PC-3 (cell line): ENCODE measurements around the gene MRLN. TPM values are rescaled to one million over a fixed set of nuclear protein-coding genes. Genes with fewer than 3 reads are reported as not detected.
"Not testable (repeated sequence)": the region's sequence is repeated elsewhere in the genome, so short reads cannot be mapped to it uniquely, and the experiment has no call there.

Experiments used
- ATAC-seq: fragments of 200-7000 bp; cut with Tn5 transposase; 2 replicates; pipeline ENCODE4 v1.9.1; 2020; ENCODE audit warnings: mild to moderate bottlenecking, moderate library complexity
- BruUV-seq: library from RNA; stranded (reverse); fragments of 400-500 nt; replicated peaks from 2 replicates; lab custom pipeline; 2021; lab: Mats Ljungman, UMichigan
- CTCF ChIA-PET: fragments of 300-600 bp; sonication (Branson Sonifier 250); formaldehyde crosslinking; loops from one replicate; lab custom pipeline; 2022; ENCODE audit warnings: antibody characterized with exemption; lab: Charles Lee
- POLR2A ChIA-PET: fragments of 300-600 bp; sonication (Branson Sonifier 250); formaldehyde crosslinking; loops from one replicate; lab custom pipeline; 2022; ENCODE audit warnings: antibody characterized with exemption; ENCODE audit not compliant: unreplicated experiment; lab: Charles Lee
- DNase-seq: peaks from one replicate; pipeline ENCODE4 v3.0.0-alpha.2; 2015
- H2AFZ ChIP-seq: fragments of 300-600 bp; sonication (generic); 2 replicates; pipeline ENCODE4 v1.6.0; 2016; ENCODE audit warnings: antibody characterized with exemption, low read length
- H3F3A ChIP-seq: fragments of 300-600 bp; sonication (generic); one replicate; pipeline ENCODE4 v1.6.0; 2017; ENCODE audit warnings: antibody characterized with exemption, low read length, control low read depth, mild to moderate bottlenecking; ENCODE audit not compliant: unreplicated experiment
- H3K27ac ChIP-seq: fragments of 300-600 bp; sonication (generic); 2 replicates; pipeline ENCODE4 v1.5.1; 2016; ENCODE audit warnings: mild to moderate bottlenecking, low read length
- H3K27me3 ChIP-seq: fragments of 300-600 bp; sonication (generic); 2 replicates; pipeline ENCODE4 v1.6.1; 2016; ENCODE audit warnings: low read length, mixed read lengths
- H3K36me3 ChIP-seq: fragments of 300-600 bp; sonication (generic); 2 replicates; pipeline ENCODE4 v1.6.1; 2016; ENCODE audit warnings: low read depth, mixed run types, low read length, mixed read lengths
- H3K4me1 ChIP-seq: fragments of 300-600 bp; sonication (generic); 2 replicates; pipeline ENCODE4 v1.5.1; 2016; ENCODE audit warnings: low read length; ENCODE audit not compliant: insufficient read depth
- H3K4me2 ChIP-seq: fragments of 300-600 bp; sonication (generic); 2 replicates; pipeline ENCODE4 v1.6.0; 2016; ENCODE audit warnings: low read length
- H3K4me3 ChIP-seq: fragments of 300-600 bp; sonication (generic); 2 replicates; pipeline ENCODE4 v1.5.1; 2016; ENCODE audit warnings: mild to moderate bottlenecking, low read length, mixed read lengths
- H3K79me2 ChIP-seq: fragments of 300-600 bp; sonication (generic); 2 replicates; pipeline ENCODE4 v1.6.1; 2017; ENCODE audit warnings: low read length, mixed read lengths
- H3K9ac ChIP-seq: fragments of 300-600 bp; sonication (generic); 2 replicates; pipeline ENCODE4 v1.6.0; 2016; ENCODE audit warnings: mild to moderate bottlenecking, low read length
- H3K9me2 ChIP-seq: fragments of 300-600 bp; sonication (generic); replicated peaks from 2 replicates; pipeline ENCODE4 v1.6.1; 2016; ENCODE audit warnings: mixed run types, low read length, mixed read lengths
- H3K9me3 ChIP-seq: fragments of 300-600 bp; sonication (generic); 2 replicates; pipeline ENCODE4 v1.6.1; 2016; ENCODE audit warnings: low read length, mixed read lengths
- H4K20me1 ChIP-seq: fragments of 300-600 bp; sonication (generic); 2 replicates; pipeline ENCODE4 v1.6.1; 2016; ENCODE audit warnings: low read length, mixed read lengths
- CTCF ChIP-seq: fragments of 300-600 bp; sonication (generic); conservative IDR thresholded peaks from 2 replicates; pipeline ENCODE4 v1.5.1; 2017; ENCODE audit warnings: antibody characterized with exemption, low read depth, mild to moderate bottlenecking, low read length
- EZH2 ChIP-seq: fragments of 300-600 bp; sonication (generic); IDR thresholded peaks from one replicate; pipeline ENCODE4 v1.6.1; 2017; ENCODE audit warnings: antibody characterized with exemption, mild to moderate bottlenecking, low read length; ENCODE audit not compliant: unreplicated experiment
- EZH2phosphoT487 ChIP-seq: fragments of 300-600 bp; sonication (generic); IDR thresholded peaks from 2 replicates; pipeline ENCODE4 v1.6.1; 2018; ENCODE audit warnings: mild to moderate bottlenecking, antibody characterized with exemption, low read length, borderline replicate concordance
- intact Hi-C: fragments of 100-400 bp; cut with micrococcal nuclease; formaldehyde crosslinking; loops from 2 replicates; pipeline ENCODE4 v1.9.0; 2023
- total RNA-seq: library from RNA; depleted of rRNA; stranded (reverse); fragments of >200 nt; gene quantifications from 2 replicates; pipeline ENCODE4 v1.2.3, GENCODE V29; 2014

MRLN gene
- total RNA-seq, 1 experiment from 2014 or later = not detected

- H3K79me2 ChIP-seq, H3K4me2 ChIP-seq, H3K27ac ChIP-seq, H4K20me1 ChIP-seq, H3K4me3 ChIP-seq, POLR2A ChIA-PET, BruUV-seq, H3K9ac ChIP-seq, ATAC-seq, H3K9me2 ChIP-seq, intact Hi-C loops, H3K9me3 ChIP-seq, H2AFZ ChIP-seq, H3K27me3 ChIP-seq, H3K36me3 ChIP-seq, CTCF ChIA-PET, DNase-seq, H3F3A ChIP-seq: not testable (repeated sequence)
- H3K4me1 ChIP-seq = peaks cover 16% of the 10 kb centered on the region
Measured at GRCh38 chr10:59732849-59733248, 20.4 kb downstream of the MRLN start.

DNA sequence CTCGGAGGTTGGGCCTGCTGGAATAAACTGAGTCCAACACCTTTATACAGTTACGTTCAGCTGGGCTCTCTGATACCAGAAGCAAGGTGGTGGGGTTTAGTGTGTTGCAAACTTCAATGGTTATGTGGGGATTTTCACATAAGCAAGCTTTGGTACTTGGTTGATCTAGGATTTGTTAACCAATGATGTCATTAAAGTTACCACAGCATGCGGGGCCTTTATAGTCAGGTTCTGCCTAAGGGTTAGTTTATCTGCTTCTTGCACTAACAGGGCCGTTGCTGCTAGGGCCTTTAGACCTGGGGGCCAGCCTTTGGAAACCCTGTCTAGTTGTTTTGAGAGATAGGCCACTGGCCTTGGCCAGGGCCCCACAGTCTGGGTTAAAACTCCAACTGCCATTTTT, 24.1 kb downstream of the MRLN start:
- H3K79me2 ChIP-seq, CTCF ChIA-PET, ATAC-seq, H3K9me2 ChIP-seq, H3K4me2 ChIP-seq, H3K27me3 ChIP-seq, H2AFZ ChIP-seq, H4K20me1 ChIP-seq, H3K4me1 ChIP-seq, H3K36me3 ChIP-seq, POLR2A ChIA-PET, intact Hi-C loops, H3K9ac ChIP-seq, H3K4me3 ChIP-seq, H3K9me3 ChIP-seq, H3F3A ChIP-seq, DNase-seq, H3K27ac ChIP-seq, BruUV-seq: not testable (repeated sequence)

DNA sequence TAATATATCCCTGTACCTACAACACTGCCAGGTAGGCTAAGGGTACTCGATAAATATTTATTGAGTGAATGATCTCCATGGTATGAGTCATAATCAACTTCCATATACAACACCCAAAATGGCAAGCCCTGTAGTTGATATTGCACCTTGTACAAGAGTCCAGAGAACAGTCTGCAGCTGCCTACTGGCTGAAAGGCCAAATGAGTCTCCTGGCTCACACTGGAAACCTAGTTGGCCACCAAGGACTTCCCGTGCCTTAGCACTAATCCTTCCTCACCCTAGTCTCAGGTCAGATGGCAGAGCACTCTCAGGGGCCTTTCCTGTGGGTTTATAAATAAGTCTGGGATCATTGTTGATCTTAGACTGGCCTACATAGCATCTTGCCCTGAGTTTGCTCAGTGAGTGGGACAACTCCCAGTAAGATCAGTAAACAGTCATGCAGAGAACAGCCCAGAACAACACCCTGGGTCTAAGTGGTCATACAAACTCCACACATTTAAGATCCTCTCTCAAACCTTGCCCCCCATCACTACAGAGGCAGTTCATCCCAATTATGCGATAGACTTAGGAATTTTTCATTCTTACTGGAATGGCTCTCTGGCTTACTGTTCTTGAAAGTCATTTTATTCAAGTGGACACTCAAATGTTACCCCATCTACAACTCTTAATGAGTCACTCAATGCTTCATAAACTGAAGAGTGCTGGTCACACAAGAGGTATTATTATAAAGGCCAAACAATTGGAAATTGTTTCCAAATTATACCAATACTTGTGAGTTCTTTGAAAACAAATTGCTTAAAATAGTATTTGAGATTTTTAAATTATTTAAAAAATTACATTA, 28.9 kb downstream of the MRLN start:
- no TSS peak for BruUV-seq
- ChIA-PET CTCF (no interaction called here), POLR2A (no interaction called here)
- H3K27ac ChIP-seq = peak overlapping the region; percentile 59
- no peaks in the 10 kb centered on the region for H3K9me2 ChIP-seq
- H3K4me2 ChIP-seq = peak overlapping the region; percentile 50
- 0 out of 2 replicates have a peak overlapping the region, but pooled peaks have one; percentile 2 for H3K4me3 ChIP-seq
- ATAC-seq = peak; percentile 83
- H4K20me1 ChIP-seq = no peaks in the 10 kb centered on the region
- H3K9ac ChIP-seq = no peak overlapping the region
- no peak for TF ChIP-seq CTCF
- no peak for TF ChIP-seq EZH2
- TF ChIP-seq EZH2phosphoT487 = no peak
- 0 out of 2 replicates have a peak overlapping the region, but pooled peaks have one; percentile 3 for H2AFZ ChIP-seq
- H3F3A ChIP-seq = no peaks in the 10 kb centered on the region
- H3K27me3 ChIP-seq = no peaks in the 10 kb centered on the region
- intact Hi-C loops = no loop called here
- no peaks in the 10 kb centered on the region for H3K9me3 ChIP-seq
- H3K4me1 ChIP-seq = peaks cover 18% of the 10 kb centered on the region
- no peaks in the 10 kb centered on the region for H3K79me2 ChIP-seq
- DNase-seq = peak; percentile 83
- no peaks in the 10 kb centered on the region for H3K36me3 ChIP-seq
